Measurements from ENCODE around the gene SORBS2. TPM values are rescaled to one million over a fixed set of nuclear protein-coding genes. Genes with fewer than 3 reads are reported as not detected.

SORBS2 gene
- total RNA-seq, 1 experiment from 2014 or later, result 9.7 TPM

DNA sequence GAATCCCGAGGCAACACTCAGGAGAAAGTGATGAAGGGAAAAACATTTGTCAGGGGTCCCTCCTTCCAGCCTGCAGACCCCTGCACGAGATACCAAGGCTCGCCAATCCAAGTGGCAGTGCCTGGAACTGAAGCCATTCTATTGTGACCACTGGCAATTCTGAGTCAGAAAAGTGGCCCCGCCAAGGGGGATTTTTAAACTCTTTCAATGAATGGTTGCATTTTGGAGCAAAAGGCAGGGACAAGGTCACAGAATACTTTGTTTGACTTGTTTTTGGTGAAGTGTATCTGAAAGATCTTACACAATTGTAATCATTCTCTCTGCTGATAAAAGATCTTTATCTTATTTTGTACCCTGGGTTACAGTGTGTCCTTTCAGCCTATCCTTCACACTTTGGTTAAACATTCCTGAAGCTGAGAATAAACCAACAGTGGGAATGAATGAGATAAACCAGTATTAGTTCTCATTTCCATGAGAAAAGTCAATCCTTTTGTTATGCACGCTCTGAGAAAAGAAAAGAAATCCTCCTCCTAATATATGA, 160.8 kb downstream of the SORBS2 start:
- Mint-ChIP-seq H3K9me3 (no peaks in the 10 kb centered on the region), H3K27ac (peak overlapping the region; percentile 91 to 96 (median 93)), H3K27me3 (ENCODE audit: low read depth) (no peaks in the 10 kb centered on the region), H3K36me3 (ENCODE audit: insufficient read depth in 1 of 3, low read depth in 3 of 3) (peaks cover 4 to 30% (median 20%) of the 10 kb centered on the region in 3 experiments), H3K4me1 (peaks cover 48 to 54% of the 10 kb centered on the region in 2 experiments), H3K4me3 (peak overlapping the region; percentile 16 to 36; a peak in 3 of 5 replicates)
- no peak overlapping the region for H2BK15ac ChIP-seq (ENCODE audit: low read depth, low read length)
- no peak overlapping the region for H3K9ac ChIP-seq (ENCODE audit: extremely low read depth, insufficient read length, low read length)
- no peak overlapping the region for H2BK12ac ChIP-seq (ENCODE audit: insufficient read length, low read depth, low read length)
- H2BK120ac ChIP-seq (ENCODE audit: low read depth, low read length, poor library complexity, severe bottlenecking), result no peak overlapping the region
- H3K56ac ChIP-seq (ENCODE audit: insufficient read length, low read depth, low read length), result no peak overlapping the region
- no peak overlapping the region for H4K8ac ChIP-seq (replicated peaks; ENCODE audit: insufficient read length, low read depth, low read length)
- no peak overlapping the region for H4K5ac ChIP-seq (ENCODE audit: insufficient read length, low read depth, low read length)
- H3K9me3 ChIP-seq (ENCODE audit: control insufficient read depth, low read depth, low read length), result no peaks in the 10 kb centered on the region
- H3K27ac ChIP-seq (ENCODE audit: insufficient read length, low read depth, low read length), result peak overlapping the region; percentile 29
- H2AFZ ChIP-seq (ENCODE audit: low read length), result no peak overlapping the region
- H3K4ac ChIP-seq (ENCODE audit: low read depth, low read length), result no peak overlapping the region
- DNase-seq, result no peak
- no peak overlapping the region for H2BK5ac ChIP-seq (ENCODE audit: insufficient read length, low read length)
- no peak overlapping the region for H3K4me2 ChIP-seq (ENCODE audit: insufficient read depth, insufficient read length, low read length)
- no peaks in the 10 kb centered on the region for H3K27me3 ChIP-seq (ENCODE audit: insufficient read depth, low read length)
- H3K18ac ChIP-seq (ENCODE audit: insufficient read length, low read depth, low read length), result no peak overlapping the region
- no peak overlapping the region for H4K91ac ChIP-seq (ENCODE audit: insufficient read length, low read depth, low read length)
- no peaks in the 10 kb centered on the region for H3K23me2 ChIP-seq (ENCODE audit: insufficient read length, low read depth, low read length, poor library complexity, severe bottlenecking)
- H3K14ac ChIP-seq (ENCODE audit: insufficient read depth, low read length), result no peak overlapping the region
- H3K79me2 ChIP-seq (ENCODE audit: insufficient read depth, low read length), result no peaks in the 10 kb centered on the region
- TF ChIP-seq CTCF (conservative IDR thresholded peaks at IDR 0.05), result peak; percentile 27; the same call in 2 of the 3 replicates
- H3T11ph ChIP-seq (ENCODE audit: low read length), result no peak overlapping the region
- no peak overlapping the region for H3K23ac ChIP-seq (ENCODE audit: insufficient read length, low read depth, low read length)
- H4K20me1 ChIP-seq (ENCODE audit: control insufficient read depth, insufficient read depth, insufficient read length), result no peaks in the 10 kb centered on the region
- whole genome bisulfite sequencing (ENCODE audit: extremely low coverage, insufficient read length, low lambda C conversion rate), result no CpG with 5 or more reads among the region's 5 CpGs
- no peaks in the 10 kb centered on the region for H3K79me1 ChIP-seq (ENCODE audit: insufficient read depth, low read depth, low read length, poor library complexity, severe bottlenecking)
- H2AK5ac ChIP-seq (ENCODE audit: insufficient read length, low read length), result no peak overlapping the region
- no peak overlapping the region for H2BK20ac ChIP-seq (ENCODE audit: low read depth, low read length, poor library complexity, severe bottlenecking)
- peaks cover 13% of the 10 kb centered on the region; the same call in 1 of the 2 replicates for H3K4me1 ChIP-seq (ENCODE audit: insufficient read depth, low read length)
